ENCODE data around the gene LPP.

LPP gene

DNA sequence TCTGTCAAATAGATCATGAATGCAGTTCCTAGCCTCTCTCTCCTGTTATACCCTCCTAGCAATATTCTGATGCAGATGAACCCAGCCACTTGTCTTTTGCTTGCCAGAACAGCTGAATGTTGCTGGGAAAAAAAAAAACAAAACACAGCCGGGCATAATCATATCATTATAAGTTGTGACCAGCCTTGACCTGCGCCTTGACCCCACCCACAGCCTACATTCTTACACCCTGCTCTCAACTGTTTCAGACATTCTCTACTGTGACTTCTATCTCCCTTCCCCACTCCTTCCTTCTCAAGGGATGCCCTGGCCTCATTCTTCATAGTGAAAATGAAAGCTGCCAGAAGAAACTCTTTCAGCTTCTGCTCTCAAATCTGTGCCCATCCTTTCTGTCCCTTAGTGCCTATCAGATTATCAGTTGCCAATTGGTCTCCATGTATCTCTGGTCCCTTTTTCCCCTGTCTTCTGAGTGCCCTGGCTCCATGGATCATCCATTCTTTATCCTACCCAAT lies 628.7 kb downstream of the LPP start:
- DNase-seq (ENCODE audit: low read depth in 2 of 2), result no peak

DNA sequence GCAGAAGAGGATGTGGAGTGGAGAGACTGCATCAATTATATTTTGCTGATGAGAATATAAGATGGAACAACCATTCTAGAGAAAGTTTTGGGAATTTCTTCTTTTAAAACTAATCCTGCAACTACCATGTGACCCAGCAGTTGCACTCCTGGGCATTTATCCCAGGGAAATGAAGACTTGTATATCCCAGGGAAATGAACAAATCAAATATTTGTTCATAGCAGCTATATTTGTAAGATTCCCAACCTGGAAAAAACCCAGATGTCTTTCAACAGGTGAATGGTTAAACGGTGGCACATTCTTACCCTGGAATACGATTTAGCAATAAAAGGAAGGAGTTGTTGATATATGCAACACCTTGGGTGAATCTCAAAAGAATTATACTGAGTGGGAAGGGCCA lies 632.5 kb downstream of the LPP start:
- no peak for DNase-seq (ENCODE audit: low read depth in 2 of 2)

DNA sequence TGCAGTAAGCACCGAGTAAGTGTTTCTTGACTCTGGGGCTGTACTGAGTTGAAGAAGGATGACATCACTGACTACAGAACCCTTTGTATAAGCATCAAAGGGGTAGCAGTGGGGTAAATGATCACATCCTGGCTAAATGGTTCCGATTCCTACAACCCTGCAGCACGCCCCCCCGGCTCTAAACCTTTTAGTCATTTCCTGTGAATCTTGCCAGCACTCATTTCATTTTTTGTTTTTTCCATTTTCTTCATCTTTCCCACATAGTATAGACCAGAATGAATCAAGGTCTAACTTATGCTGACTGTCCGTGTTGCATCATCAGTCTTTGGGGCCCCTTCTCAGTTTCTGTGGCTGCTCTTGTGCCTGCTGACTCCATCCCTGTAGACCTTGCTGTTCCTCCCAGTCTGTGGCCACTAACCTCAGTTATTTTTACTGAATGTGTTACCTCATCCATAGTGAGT lies 634.7 kb downstream of the LPP start:
- DNase-seq (ENCODE audit: low read depth in 2 of 2), result peak; percentile 67 to 68

DNA sequence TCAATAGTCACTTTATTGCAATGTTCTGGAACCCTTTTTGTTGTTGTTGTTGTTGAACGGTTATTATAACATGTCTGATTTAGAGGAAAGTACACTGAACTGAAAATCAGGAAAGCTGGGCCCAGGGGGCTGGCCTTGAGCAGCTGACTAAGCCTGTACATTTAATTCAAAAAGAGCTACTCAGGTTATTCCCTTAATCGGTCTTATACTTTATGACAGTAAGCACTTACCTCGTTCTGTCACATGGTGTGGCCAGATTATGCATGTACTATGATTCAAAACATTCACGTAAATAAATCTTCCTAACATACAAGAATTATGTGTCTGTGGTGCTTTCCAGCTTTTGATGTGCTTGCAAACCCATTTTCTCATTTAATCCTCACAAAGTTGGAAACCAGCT lies 635.3 kb downstream of the LPP start:
- no peak for DNase-seq (ENCODE audit: low read depth in 2 of 2)

DNA sequence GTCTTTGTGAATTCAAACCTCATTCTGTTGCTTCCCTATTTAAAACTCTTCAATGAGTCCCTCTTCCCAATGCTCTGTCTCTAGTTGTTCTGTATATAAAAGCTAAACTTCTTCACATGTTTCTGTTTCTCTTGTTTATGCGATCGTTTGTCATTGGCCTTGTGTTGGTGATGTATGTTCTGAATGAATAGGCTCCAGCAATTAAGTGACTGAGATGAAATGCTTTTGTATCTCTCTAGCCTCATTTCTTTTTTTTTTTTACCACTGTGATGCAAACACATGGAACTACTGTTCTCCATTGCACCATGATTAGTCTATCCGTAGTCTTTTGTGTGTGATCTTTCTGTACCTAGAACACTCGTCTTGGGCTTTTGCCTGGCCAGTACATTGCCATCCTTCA lies 637.4 kb downstream of the LPP start:
- DNase-seq (ENCODE audit: low read depth in 2 of 2), result no peak

DNA sequence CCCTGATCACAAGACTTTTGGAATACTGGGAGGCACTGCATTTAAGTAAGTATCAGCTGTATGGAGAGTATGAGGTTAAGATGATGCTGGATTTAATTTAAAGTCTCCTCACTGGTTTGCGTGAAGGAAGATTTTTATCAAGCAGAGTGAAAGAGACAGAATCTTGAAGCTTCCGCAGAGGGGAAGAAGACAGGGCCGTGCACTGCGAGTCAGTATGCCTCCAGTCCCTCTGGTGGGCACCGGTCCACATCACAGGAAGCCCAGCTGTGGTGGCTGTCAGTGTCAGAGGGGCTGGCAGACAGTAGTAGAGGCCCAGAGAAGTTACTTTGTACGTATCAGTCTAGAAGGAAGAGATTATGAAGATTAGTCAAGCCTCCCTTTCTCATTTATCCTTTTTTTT lies 638.8 kb downstream of the LPP start:
- DNase-seq (ENCODE audit: low read depth in 2 of 2), result no peak

DNA sequence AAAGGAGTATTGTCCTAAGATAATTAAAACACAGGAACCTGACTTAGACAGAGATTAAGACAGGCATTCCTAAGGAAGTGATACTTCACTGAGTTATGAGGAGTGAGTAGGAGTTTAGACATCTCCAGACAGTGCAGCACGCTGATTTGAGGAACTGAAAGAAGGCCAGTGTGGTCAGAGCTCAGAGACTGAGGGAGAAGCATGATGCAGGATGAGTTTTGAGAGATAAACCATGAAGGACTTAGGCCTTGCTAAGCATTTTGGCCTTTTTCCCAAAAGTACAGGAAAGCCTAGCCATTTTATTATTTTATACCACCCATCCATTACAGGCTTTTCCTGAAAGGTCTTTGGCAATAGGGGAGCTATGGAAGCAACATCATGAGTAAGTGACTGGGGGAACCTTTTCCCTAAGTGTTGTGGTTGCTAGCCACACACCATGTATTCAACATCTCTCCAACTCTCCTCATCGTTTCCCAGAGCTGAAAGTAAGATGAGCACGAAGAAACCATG lies 642.2 kb downstream of the LPP start:
- no peak for DNase-seq (ENCODE audit: low read depth in 2 of 2)

DNA sequence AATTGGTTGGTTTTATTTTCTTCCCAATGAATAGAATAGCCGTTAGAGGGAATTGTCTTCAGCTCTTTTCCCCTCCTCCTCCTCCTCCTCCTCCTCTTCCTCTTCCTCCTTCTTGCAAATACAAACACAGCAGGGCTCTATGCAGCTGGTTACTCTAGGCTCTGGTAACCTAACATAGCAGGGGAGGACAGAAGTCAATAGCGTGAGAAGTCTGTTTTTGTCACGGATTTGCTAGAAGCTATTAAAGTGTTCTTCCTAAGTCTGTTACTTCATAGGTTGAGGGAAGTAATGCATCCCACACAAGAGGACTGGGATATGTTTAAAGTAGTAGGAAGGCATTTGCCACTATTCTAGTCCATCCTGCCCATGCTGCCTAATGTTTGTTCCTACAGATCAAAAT lies 643.1 kb downstream of the LPP start:
- no peak for DNase-seq (ENCODE audit: low read depth in 2 of 2)

DNA sequence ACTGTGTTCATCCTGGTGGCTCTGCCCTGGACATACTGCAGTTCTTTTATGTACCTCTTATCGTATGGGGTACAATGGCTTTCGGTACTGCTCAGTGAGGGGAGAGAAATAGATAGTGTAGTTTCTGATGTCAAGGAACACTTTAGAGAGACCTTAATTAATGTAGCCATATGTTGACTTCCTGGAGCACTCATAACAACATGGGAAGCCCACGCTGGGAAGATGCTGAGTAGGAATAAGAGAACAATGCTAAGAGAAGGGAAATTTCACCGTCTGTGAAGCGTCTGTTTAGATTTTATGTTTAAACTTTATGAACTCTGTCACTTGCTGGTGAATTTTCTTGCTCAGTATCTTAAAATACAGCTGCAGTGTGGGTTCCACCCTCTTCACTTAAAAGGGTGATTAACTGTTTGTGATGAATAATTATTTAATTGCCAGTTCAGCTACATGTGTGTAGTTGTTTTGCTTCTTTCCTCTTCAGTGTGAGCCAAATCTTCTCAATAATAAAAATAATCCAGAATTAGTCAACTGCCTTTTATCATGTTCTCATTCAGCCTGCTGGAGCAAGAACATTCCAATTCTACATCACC lies 644.7 kb downstream of the LPP start:
- no peak for DNase-seq (ENCODE audit: low read depth in 2 of 2)

DNA sequence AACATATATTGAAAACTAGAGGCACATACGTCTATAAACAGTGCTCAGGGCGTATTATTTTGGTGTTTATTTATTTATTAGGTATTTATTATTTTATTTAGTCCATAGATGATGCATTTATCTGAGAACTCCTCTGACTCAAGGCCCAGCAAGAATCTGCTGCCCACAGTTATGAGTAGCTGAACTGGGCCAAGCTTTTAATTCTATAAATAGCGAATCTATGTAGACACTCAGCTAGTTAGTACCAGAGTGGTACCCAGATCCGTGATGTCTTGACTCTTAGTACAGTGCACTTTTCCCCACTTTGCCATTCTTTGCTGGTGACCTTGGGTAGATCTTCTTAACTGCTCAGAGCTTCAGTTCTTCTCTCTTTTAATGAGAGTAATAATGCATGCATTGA lies 647.4 kb downstream of the LPP start:
- no peak for DNase-seq (ENCODE audit: low read depth in 2 of 2)

DNA sequence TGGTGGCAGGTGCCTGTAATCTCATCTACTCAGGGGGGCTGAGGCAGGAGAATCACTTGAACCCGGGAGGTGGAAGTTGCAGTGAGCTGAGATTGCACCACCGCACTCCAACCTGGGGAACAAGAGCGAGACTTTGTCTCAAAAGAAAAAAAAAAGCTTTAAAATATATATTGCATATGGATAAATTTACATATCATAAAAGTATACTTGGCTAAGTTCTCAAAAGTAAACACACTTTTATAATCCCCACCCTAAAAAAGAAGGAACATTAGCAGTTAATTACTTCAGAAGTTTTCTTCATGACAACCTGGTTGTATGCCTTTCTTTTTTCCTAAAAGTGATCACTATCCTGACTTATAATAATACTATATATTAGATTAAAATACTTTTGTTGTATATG lies 648.7 kb downstream of the LPP start:
- DNase-seq (ENCODE audit: low read depth in 2 of 2), result no peak

DNA sequence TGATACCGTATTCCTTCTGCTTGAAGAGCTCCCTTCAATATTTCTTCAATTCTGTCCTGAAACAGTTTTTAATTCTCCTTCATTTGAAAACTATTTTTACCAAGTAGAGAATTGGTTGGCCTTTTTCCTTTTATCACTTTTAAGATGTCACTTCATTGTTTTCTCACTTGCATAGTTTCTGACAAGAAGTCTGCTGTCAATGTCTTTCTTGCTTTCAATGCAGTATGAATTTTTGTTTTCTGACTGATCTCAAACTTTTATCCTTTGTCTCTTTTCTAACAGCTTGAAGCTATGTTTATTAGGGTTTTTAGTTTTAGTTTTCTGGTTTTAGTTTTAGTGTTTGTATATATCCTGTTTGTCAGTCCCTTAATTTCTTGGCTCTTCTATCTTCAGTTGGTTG lies 653.0 kb downstream of the LPP start:
- DNase-seq (ENCODE audit: low read depth in 2 of 2), result no peak

DNA sequence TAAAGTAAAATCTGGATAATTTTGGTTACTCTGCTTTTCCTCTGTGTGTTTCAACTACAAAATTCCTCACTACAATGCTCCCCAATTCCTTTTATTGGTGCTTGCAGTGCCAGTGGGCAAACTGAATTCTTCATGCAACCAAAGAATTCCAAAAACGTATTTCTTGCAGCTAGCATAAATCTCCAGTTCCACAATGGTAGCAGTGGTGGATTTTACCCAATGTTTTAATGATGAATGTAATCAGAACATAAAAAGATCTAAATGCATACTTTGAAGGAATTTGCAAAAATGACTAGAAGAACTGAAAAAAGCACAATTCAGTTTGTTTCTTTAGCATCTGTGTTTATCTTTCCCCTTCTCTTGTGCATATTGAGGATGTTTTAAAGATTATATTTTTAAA lies 658.2 kb downstream of the LPP start:
- no peak for DNase-seq (ENCODE audit: low read depth in 2 of 2)

DNA sequence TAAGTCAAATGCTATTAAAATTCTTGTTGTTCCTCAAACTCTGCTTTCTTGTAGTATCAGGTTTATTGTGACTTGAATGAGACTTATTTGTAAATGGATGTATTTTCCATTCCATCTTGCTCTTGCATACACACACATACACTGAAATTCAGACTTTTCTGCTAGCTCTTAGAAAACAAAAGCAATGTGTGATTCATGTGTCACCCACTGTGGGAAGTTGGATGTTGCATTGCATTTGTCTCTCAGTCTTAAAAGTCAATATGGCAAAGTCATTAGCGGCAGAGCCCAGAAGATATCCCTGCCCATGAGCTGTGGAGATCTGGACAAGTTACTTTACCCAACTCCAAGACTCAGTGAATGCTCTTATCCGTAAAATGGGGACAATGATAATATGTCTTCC lies 660.6 kb downstream of the LPP start:
- no peak for DNase-seq (ENCODE audit: low read depth in 2 of 2)

DNA sequence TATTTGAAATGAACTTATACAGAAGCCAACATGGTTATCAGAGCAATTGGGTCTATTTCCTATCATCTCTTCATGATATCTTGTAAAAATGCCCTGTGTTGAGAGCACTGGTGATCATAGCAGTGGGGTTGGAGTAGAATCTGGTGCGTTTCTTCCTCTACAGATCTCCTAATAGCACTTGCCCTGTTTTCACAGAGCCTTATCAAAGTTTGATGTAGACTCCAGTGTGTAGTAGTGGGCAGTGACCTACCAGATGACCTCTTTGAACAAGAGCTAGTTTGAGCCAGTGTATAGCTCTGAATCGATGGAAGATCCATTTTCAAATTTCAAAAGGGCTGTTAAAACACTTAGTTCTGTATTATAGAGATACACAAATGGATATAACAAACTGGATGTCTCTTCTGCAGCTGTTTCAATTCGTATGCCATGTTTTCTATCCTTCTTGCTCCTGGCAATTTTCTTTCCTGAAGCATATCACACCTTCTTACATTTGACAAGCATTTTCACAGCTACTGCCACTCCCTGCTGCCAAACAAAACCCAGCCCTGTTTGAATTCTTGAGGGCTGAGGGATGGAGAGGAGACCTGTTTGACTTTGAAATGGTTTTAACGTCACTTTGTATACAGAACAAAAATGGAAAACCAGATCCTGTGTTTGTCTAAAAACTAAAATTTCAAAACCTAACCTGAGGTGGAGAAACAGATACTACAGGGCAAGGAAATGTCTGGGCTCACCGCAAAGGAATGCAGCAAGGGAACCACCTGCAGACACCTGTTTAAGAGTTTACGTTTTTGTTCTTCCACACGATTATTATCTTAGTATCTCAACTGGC lies 663.4 kb downstream of the LPP start:
- DNase-seq (ENCODE audit: low read depth in 2 of 2), result no peak

DNA sequence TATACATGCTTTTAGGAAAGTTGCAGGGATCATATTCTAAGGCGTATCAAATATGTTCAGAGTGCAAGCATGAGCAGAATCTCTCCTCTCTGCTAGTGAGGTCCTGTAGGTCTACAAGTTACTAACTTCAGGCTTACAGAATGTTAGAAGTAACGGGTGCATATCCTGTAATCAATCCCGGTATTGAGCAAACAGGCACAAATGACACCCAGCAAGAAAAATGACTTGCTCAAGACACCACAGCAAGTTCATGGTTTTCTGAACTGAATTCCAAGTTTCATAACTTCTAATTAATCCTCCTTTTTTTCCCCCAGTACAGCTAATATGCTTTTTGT lies 663.9 kb downstream of the LPP start:
- DNase-seq (ENCODE audit: low read depth in 2 of 2), result no peak

DNA sequence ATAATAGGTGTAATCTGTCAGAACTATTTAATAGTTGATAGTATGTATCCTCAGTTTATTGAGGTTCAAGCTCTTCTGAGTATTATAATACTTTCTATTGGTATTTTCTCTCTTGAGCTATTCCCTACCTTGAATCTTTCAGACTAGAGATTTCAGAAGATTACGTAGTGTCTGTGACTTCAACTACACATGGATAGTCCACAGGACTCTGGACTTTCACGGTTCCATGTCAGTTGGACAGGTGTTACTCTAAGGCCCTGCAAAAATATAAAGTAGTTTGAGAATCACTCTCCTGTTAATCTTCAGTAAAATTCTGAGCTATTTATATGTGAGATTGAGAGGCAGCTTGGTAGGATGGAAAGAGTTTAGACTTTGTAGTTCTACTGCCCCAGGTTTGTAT lies 664.3 kb downstream of the LPP start:
- no peak for DNase-seq (ENCODE audit: low read depth in 2 of 2)

DNA sequence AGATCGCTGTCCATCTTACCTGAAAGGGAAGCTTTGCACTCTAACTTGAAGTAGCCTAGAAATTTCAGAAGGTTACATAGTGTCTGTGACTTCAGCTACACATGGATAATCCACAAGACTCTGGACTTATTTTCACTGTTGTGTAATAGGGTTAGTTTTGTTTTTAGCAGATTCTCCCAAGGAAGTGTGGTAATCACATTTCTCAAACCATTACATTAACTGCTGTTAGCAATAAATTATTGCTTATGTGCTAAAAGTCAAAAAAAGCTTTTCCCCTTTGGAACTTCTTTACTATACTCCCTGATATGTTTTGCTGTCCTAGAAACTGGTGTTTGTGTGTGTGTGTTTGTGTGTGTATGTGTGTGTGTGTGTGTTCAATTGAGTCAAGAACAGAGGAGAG lies 666.0 kb downstream of the LPP start:
- DNase-seq (ENCODE audit: low read depth in 2 of 2), result no peak

DNA sequence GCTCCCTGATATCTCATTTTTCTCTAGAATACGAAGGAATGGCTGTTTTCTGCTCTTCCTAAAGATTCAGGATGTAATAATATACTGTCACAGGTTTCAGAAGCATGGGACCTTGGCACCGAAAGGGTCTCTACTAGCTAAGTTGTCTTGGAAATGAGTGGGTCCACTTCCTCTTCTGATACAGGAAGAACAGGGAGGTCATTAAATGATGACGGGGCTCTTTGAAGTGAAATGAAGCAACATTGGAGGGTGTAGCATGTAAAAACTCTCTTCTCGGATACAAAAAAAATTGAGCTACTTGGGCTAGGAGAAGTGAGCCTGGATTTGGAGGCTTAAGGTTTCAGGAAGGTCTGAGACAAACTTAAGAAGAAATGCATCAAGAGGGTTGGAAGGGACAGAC lies 668.0 kb downstream of the LPP start:
- no peak for DNase-seq (ENCODE audit: low read depth in 2 of 2)

DNA sequence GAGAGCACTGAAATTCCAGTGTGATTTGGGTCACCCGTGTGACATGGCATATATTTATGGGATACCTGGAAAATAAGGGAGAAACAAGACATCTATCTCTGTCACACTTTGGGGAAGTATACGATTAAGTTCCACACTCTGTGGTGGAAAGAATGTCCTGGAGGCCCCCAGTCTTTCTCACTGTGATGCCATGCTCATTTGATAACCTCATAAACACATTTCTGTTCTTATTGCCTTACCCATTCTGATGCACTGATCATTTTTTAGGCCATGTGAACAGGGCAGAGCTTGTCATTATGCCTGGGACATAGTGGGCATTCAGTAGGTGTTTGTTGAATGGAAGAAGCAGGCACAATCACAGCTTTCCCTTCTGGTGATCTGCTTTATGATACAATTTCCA lies 668.5 kb downstream of the LPP start:
- DNase-seq (ENCODE audit: low read depth in 2 of 2), result no peak

DNA sequence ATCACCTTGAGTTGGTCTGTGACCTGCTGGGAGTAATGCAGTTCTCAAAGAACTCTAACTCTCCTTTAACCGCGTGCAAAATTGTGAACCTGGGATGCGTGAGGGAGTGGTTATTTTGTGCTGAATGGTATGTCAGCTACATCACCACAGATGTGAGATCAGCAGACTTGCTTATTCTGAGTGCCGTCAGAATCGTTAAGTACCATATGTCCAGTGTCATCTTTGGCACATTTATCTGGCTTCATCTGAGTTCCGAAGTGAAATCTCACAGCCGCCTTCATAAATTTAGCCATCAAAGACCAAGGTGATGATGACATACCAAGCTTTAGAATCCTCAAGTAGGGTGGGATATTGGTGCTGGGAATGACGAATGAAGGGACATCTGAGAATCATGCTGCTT lies 670.6 kb downstream of the LPP start:
- DNase-seq (ENCODE audit: low read depth in 2 of 2), result no peak

DNA sequence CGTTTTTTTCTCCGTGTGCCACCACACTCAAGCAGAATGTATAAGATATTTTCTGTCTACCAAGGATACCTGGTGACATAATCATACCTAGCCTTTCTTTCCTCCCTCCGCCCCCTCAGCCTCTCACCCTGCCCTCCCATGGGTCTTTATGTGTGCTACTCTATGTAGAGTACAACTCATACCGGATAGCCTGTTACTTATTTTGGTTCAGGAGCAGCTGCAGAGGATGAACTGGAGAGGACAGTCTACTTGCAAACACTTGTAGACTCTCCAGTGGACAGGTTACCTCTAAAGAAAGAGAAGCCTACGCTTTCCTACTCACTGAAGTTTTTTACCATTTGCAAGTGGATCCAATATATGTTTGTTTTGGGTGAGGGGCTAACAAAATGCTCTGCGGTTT lies 671.9 kb downstream of the LPP start:
- DNase-seq (ENCODE audit: low read depth in 2 of 2), result no peak

DNA sequence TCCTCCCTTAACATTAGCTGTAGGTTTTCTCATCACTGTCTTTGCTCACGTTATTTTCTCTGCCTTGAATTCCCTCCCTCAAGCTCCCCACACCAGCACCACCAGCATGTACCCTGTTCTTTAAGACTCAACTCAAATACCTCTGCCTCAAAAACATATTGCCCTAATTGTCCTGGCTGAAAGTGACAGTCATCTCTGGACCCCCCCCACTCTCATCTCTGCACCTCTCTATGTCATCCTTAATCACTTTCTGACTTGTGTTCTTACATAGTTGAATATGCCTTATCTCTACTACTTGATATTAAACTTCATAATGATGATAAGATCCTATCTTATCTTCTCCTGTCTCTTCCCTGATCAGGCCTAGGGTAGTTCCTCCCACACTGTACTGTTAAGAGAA lies 672.6 kb downstream of the LPP start:
- DNase-seq (ENCODE audit: low read depth in 2 of 2), result peak in 1 of 2 donors; percentile 8
